ENCODE measurements around the gene CALN1. TPM values are rescaled to one million over a fixed set of nuclear protein-coding genes. Genes with fewer than 3 reads are reported as not detected.

CALN1 gene
- total and polyA plus RNA-seq, 2 of the 8 experiments (the other 6 are each of a cell fraction or from before 2014, with no cell fraction given): 6.4 to 15.2 TPM

DNA sequence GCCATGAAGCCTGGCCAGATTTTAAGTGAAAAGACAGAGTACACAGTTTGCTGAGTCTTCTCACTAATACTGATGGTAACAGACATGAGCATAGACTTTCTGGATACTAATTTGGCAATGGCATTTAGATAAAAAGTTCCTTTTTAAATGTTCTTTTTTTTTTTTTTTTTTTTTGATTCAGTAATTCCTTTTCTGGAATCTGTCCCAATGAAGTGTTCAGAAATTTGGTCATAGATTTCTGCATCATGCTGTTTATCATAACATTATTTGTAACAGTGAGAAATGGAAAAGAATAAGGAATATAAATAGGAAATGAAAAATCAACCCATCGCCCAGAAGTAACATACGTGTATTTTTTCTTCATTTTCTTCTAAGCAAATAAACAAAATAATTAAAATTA lies 354.9 kb downstream of the CALN1 start:
- no peak overlapping the region for H4K5ac ChIP-seq (ENCODE audit: insufficient read length, low read depth, low read length)
- H3K18ac ChIP-seq (ENCODE audit: extremely low read depth, low read length): no peak overlapping the region
- no peak overlapping the region for H2BK12ac ChIP-seq (ENCODE audit: low read depth, low read length)
- H3K14ac ChIP-seq (ENCODE audit: insufficient read length): no peak overlapping the region
- H2BK120ac ChIP-seq (replicated peaks; ENCODE audit: low read depth, low read length): no peak overlapping the region
- H3K23ac ChIP-seq (ENCODE audit: insufficient read length): no peak overlapping the region
- 78% methylated on average over 2 of the region's 2 CpGs; no CpG with 5 or more reads in 1 of the 2 experiments for WGBS, 2 experiments (ENCODE audit: extremely low coverage in 1 of 2, insufficient coverage in 1 of 2, insufficient read length in 1 of 2, insufficient replicate concordance in 2 of 2, low coverage in 1 of 2, low lambda C conversion rate in 2 of 2, missing lambda C conversion rate in 1 of 2)
- H3K23me2 ChIP-seq (ENCODE audit: low read depth, low read length): no peaks in the 10 kb centered on the region
- H2BK5ac ChIP-seq (ENCODE audit: low read depth, low read length): no peak overlapping the region
- no peak overlapping the region for H3K4me3 ChIP-seq (ENCODE audit: extremely low read depth in 1 of 4, insufficient read depth in 2 of 4, low read depth in 3 of 4, low read length in 4 of 4)
- H3K79me2 ChIP-seq (ENCODE audit: control insufficient read depth in 1 of 2, insufficient read depth in 2 of 2, low read length in 2 of 2): no peaks in the 10 kb centered on the region
- H3K4ac ChIP-seq (replicated peaks; ENCODE audit: insufficient read length, low read depth, low read length): no peak overlapping the region
- ChIA-PET CTCF (ENCODE audit: partially characterized antibody) (interaction anchor here (1.0 kb wide), 1 partner anchor 14 kb away, joined by 3 read pairs; no protein-coding TSS in a partner anchor), POLR2A (ENCODE audit: partially characterized antibody) (no interaction called here)
- FAIRE-seq (no peak), DNase-seq (ENCODE audit: low read depth in 1 of 2, low spot score in 2 of 2) (no peak)
- H3K9ac ChIP-seq (replicated peaks in 1 of 4; ENCODE audit: extremely low read depth in 1 of 4, low read depth in 3 of 4, low read length in 3 of 4): no peak overlapping the region
- H4K8ac ChIP-seq (ENCODE audit: extremely low read depth, insufficient read depth, low read length): no peak overlapping the region
- H4K91ac ChIP-seq (replicated peaks; ENCODE audit: insufficient read length, low read length): no peak overlapping the region
- H3K56ac ChIP-seq (replicated peaks; ENCODE audit: insufficient read length, low read depth, low read length): no peak overlapping the region
- H3K79me1 ChIP-seq (ENCODE audit: low read depth, low read length): no peaks in the 10 kb centered on the region
- no peak overlapping the region for H3K27ac ChIP-seq (ENCODE audit: low read depth, low read length)
- H3K9me3 ChIP-seq (ENCODE audit: insufficient read depth in 2 of 2, low read depth in 1 of 2, low read length in 1 of 2): no peaks in the 10 kb centered on the region
- no peaks in the 10 kb centered on the region for H3K36me3 ChIP-seq (ENCODE audit: control insufficient read depth in 2 of 4, insufficient read depth in 4 of 4, low read length in 3 of 4)
- no peak overlapping the region for H3K4me2 ChIP-seq (ENCODE audit: insufficient read depth in 1 of 2, low read depth in 2 of 2, low read length in 2 of 2)
- H2AK5ac ChIP-seq (ENCODE audit: low read depth, low read length): no peak overlapping the region
- H3K4me1 ChIP-seq (replicated peaks in 1 of 4; ENCODE audit: control insufficient read depth in 3 of 4, insufficient read depth in 4 of 4, low read length in 3 of 4): no peaks in the 10 kb centered on the region
- no peak overlapping the region for H2BK20ac ChIP-seq (ENCODE audit: low read length)
- no peak overlapping the region for H2AFZ ChIP-seq (ENCODE audit: low read length)
- H3K27me3 ChIP-seq (replicated peaks in 1 of 4; ENCODE audit: control insufficient read depth in 3 of 4, extremely low read depth in 1 of 4, insufficient read depth in 3 of 4, low read length in 3 of 4): no peaks in the 10 kb centered on the region
- no peak overlapping the region for H2BK15ac ChIP-seq (ENCODE audit: low read length)
- H4K20me1 ChIP-seq (replicated peaks in 1 of 2; ENCODE audit: control insufficient read depth in 1 of 2, insufficient read depth in 2 of 2, low read length in 2 of 2): no peaks in the 10 kb centered on the region
- TF ChIP-seq ATF3 (IDR thresholded peaks at IDR 0.05; ENCODE audit: insufficient read depth, low read depth, low read length) (no peak), HDAC2 (IDR thresholded peaks at IDR 0.05; ENCODE audit: borderline replicate concordance in 1 of 2, low read depth in 2 of 2, low read length in 2 of 2) (no peak), SIRT6 (IDR thresholded peaks at IDR 0.05; ENCODE audit: low read length) (no peak), SRF (IDR thresholded peaks at IDR 0.05; ENCODE audit: low read depth, low read length) (no peak), BCL11A (IDR thresholded peaks at IDR 0.05; ENCODE audit: low read depth in 2 of 2, low read length in 2 of 2) (no peak), RNF2 (IDR thresholded peaks at IDR 0.05; ENCODE audit: borderline replicate concordance, low read depth, low read length, missing control alignments, poor library complexity, severe bottlenecking) (no peak), CTBP2 (IDR thresholded peaks at IDR 0.05; ENCODE audit: borderline replicate concordance, insufficient read depth, insufficient read length, low read length) (no peak), NANOG (IDR thresholded peaks at IDR 0.05; ENCODE audit: insufficient read depth, low read depth, low read length, poor library complexity, severe bottlenecking) (no peak), ASH2L (IDR thresholded peaks at IDR 0.05; ENCODE audit: low read length) (no peak), KDM4A (IDR thresholded peaks at IDR 0.05; ENCODE audit: low read depth, low read length, severe bottlenecking) (no peak), PHF8 (conservative IDR thresholded peaks at IDR 0.05; ENCODE audit: low read depth, low read length) (no peak), CBX8 (IDR thresholded peaks at IDR 0.05; ENCODE audit: borderline replicate concordance, low read depth, low read length) (no peak), BACH1 (IDR thresholded peaks at IDR 0.05; ENCODE audit: low read length) (no peak)

Data from H1 (cell line).